Choroid plexus epithelial cell (primary cell): ENCODE results near the gene TMEM255B.
A peak's percentile ranks its signal among the peaks of the same experiment; 100 is the strongest.
"Not testable (repeated sequence)": the region's sequence is repeated elsewhere in the genome, so short reads cannot be mapped to it uniquely, and the experiment has no call there.

ENCODE experiments used
- DNase-seq: peaks from one replicate; pipeline ENCODE4 v3.0.0-alpha.2; 2010; ENCODE audit warnings: low read depth
- H3K4me3 ChIP-seq: 2 replicates; pipeline ENCODE4 v1.5.1; 2011; ENCODE audit warnings: low read depth, mild to moderate bottlenecking, control low read depth, low read length, moderate library complexity
- CTCF ChIP-seq: conservative IDR thresholded peaks from 2 replicates; pipeline ENCODE4 v1.5.1; 2011; ENCODE audit warnings: low read depth, mild to moderate bottlenecking, control low read depth, inconsistent platforms, low read length, moderate library complexity

TMEM255B gene

GRCh38 chr13:113831061-113831460 is 72.0 kb downstream of the TMEM255B start:
- no peak overlapping the region for H3K4me3 ChIP-seq
- no peak for DNase-seq
- no peak for TF ChIP-seq CTCF

- H3K4me3 ChIP-seq = no peak overlapping the region
- TF ChIP-seq CTCF = no peak
Measured at GRCh38 chr13:113832205-113832604, 73.2 kb downstream of the TMEM255B start.

GRCh38 chr13:113832631-113833030 is 73.6 kb downstream of the TMEM255B start:
- no peak overlapping the region for H3K4me3 ChIP-seq
- no peak for DNase-seq
- TF ChIP-seq CTCF = no peak

More at GRCh38 chr13:113832205-113832604, 73.2 kb downstream of the TMEM255B start:
- DNase-seq = no peak

- no peak overlapping the region for H3K4me3 ChIP-seq
- no peak for TF ChIP-seq CTCF
- no peak for DNase-seq
Measured at GRCh38 chr13:113833111-113833830, 74.2 kb downstream of the TMEM255B start.

- not testable (repeated sequence) for DNase-seq, H3K4me3 ChIP-seq
Measured at GRCh38 chr13:113834006-113834405, 75.0 kb downstream of the TMEM255B start.

- TF ChIP-seq CTCF = no peak
- no peak for DNase-seq
- no peak overlapping the region for H3K4me3 ChIP-seq
Measured at GRCh38 chr13:113834496-113835200, 75.6 kb downstream of the TMEM255B start.

GRCh38 chr13:113835461-113836270 is 76.6 kb downstream of the TMEM255B start:
- DNase-seq = peak; percentile 89
- no peak for TF ChIP-seq CTCF
- no peak overlapping the region for H3K4me3 ChIP-seq
